ENCODE data around the gene IRF2.

- TF ChIP-seq CTCF (IDR thresholded peaks at IDR 0.05; ENCODE audit: low read length): no peak
- TF ChIP-seq EZH2 (optimal IDR thresholded peaks at IDR 0.05; ENCODE audit: low read depth, low read length): no peak
Observed at GRCh38 chr4:184475096-184475461, 729 bp upstream of the IRF2 start.
